Activated CD8-positive, alpha-beta memory T cell treated with anti-CD3 and anti-CD28 coated beads, Interleukin-2, amount 50 U/mL, for 48 hours (primary cell): Measurements from ENCODE around the gene CLCN5.

Experiments used
- DNase-seq: peaks from one replicate; pipeline ENCODE4 v3.0.0-alpha.2; 2020

The CLCN5 gene

DNA sequence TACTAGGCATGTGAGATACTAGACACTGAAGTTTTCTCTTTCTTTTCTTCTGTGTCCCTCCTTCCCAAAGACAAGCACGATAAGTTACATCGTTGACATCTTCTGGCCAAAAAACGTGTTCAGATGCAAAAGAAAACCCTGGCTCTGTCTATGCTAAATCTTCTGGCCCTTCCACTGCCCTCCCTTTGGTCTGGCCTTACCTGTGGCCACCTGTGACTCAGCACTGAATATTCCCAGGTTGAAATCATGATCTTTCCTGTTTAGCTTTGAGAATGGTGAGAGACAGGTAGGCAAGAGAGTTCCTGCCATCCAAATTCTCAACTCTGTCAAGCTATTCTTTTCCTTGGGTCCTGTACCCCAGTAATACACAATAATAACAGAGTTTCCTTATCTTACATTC is 12.3 kb downstream of the CLCN5 start:
- no peak for DNase-seq

DNA sequence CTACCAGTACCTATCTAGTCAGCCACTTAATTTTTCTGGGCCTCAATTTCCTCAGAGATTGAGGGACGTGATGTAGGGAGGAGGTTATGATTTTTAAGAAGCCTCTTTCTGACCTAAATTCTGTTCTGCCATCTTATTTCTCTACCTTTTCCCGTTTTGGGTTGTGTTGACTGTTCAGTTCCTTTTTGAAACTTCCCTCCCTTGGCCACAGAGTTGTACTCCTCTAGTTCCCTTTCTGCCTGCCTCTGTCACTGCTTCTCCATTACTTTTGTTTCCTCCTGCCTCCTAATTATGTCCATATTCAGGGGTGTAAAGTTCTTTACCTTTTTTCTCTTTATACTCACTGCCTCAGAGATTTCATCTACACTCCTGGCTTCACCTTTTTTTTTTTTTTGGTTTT is 25.4 kb downstream of the CLCN5 start:
- no peak for DNase-seq

DNA sequence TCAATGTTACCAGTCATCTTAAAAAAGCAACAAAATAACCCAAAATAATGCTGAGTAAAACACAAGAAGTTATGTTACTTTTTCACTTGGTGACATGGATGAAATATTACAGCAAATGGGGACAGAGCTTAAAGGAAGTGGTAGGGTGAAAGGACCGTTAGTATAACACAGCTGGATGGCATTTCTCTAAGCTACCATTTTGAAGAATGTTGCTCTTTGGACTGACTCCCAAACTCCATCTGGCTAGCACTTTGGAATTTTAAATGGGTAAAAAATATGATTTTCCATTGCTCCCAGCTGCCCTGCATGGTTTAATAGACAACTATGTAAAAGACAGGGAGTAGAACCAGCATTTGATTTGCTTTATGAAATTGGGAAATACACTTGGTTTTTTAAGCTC is 27.6 kb downstream of the CLCN5 start:
- DNase-seq, result no peak

DNA sequence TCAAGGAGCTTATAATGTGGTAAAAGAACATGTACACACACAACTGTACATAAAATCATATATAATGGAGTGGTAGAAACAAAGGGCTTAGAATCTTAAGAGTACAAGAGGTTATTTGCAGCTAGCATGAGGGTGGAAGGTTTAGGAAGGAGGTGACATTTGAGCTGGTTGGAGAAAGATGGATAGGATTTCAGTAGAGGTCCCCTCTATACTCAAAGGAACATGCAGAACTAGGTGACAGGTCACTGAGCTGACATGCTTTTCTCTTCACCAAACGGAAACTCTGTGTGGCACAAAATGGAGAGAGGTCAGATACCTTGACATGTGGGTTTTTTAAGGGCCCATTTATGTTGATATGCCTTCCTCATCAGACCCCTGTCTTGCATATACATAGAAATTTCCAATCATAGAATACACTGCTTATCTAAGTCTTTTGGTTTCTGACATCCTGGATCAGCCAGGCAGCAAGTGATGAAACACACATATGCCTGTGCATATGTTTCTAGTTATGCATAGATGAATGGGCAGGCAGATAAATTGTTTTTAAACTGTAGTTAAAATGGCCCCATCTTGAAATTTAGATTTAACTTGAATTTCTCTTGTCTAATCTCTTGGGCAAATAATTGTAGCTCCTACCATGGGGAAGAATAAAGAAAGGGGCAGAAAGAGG is 29.3 kb downstream of the CLCN5 start:
- no peak for DNase-seq

DNA sequence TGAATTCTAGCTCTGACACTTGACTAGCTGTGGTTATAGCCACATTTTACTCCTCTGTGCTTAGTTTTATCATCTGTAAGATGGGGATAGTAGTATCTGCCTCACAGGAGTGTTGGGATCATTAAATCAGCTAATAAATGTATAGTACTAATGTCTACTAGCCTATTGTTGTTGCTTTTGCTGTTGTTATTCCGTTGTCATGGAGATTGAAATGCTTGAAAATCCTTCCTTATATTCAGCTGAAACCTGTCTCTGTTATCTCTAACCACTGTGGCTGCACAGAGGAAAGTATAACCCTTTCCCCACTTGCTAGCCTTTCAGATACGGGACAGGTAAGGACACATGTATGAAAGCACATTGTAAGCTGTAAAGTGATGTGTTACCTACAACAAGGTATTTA is 33.9 kb downstream of the CLCN5 start:
- DNase-seq, result no peak

DNA sequence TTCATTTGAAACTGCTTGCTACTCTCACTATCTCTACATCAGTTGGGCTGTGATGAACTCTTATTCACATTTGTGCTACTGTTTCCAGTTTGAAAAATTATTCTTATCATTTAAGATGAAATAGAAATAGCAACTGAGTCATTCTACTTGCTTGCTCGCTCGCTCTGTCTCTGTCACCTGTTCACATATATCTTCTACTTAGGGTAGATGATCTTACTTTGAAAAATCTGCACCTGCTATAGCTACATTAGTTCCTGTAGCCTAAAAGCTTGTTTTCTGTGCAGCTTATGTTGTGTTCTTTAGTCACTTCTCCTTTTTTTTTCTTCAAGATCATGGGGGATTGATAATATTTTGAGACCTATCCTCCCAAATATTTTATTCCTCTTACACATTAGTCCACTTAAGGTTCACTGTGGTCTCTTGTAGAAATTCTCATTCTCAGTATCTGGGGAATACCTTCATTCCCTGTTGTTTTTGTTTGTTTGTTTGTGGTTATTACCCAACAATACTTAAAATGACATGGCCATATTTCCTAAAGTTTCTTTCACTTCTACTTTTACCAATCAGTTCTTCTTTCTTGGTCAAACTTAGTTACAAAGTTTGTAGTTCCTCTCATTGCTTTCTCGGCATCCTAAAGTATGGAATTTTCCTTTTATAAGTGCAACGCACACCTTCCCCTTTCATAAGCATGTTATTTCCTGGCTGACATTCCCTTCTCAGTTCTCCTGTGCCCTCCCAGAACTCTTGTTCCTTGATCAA is 36.5 kb downstream of the CLCN5 start:
- DNase-seq, result no peak

DNA sequence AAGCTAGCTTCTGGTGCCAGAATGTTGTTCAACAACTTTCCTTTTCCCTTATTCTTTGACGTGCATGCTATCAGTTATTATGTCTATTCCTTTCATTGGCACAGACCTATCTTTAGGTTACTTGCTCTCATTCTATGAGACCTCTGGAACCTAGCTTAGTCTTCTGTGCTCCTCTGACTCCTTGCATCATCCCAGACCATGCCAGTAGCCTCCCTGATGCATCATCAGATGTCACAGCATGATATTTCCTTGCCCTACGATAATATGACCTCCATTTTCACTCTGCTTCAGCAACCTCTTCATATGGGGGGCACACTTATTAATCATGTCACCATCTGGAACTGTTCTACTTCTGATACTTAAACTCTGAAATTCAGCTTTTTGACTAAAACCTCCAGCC is 37.2 kb downstream of the CLCN5 start:
- no peak for DNase-seq

DNA sequence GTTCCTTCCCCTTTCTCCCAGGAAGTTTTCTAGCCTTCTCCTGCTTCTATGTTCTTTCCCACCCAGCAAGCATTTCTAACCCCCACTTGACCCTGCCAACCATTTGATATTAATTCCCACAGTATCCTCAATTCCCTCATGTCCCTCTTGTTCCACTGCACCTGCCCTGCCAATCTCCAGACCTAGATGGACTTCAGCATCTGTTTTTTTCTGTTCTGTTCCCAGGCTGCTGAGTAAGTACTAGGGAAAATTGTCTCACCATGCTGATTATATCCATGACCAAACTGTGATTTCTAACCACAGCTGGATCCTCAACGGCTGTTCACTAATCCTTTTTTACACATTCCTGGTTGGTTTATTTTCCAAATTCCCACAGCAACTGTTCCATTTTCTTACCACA is 37.7 kb downstream of the CLCN5 start:
- DNase-seq, result no peak

DNA sequence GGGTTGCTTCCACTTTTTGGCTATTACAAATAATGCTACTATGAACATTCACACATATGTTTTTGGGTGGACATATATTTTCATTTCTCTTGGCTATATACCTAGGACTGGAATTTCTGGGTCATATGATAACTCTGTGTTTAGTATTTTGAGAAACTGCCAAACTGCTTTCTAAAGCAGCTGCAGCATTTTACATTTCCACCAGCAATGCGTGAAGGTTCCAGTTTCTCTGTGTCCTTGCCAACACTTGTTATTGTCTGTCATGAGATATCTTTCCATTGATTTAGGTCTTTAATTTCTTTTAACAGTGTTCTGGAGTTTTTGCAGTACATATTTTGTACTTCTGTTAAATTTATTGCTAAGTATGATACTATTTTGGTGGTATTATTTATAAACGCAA is 48.3 kb downstream of the CLCN5 start:
- no peak for DNase-seq

DNA sequence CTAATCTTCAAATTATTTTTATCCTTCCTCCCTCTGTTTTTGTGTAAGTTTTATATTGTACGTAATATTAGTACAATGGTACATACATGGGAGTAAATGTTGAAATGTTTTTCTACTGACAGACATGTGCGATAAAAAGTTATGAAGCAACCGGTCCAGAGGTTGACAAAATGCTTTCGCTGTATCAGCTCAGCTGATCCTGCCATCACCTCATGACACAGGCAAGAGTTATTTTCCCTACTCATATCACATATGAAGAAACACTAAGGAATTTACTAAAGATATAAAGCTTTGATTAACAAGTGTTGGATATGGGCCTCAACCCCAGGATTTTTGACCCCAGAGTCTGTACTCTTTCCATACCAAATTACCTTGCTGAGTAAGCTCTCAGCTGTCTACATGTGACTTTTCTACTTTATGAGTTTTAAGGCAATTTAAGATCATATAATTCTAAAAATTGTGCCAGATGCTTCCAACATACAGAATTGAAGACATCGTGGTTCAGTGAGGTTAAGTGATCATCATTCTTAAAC is 50.0 kb downstream of the CLCN5 start:
- no peak for DNase-seq

DNA sequence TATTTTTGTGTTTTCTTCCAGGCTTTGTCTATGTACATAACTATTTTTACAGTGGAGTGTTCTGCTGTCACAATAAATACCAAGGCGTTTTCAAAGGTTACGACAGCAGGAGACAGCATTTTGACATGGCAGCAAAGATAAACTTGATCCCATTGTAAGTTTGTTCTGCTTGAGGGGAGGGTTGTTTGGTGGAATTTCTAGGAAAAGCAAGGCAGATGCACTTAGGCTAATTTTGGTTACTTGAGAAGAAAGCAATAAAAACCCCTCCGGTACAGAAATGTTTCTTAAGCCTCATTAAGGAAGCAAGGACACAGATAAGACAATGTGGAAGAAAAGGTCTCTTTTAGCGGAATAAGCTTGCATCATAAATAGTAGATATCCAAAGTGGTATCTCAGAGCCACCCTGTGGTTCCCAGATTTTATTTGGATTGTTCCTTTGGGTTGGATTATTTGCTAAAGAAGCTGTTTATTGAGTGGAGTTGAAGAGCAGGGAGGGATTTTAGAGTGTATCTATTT is 54.3 kb downstream of the CLCN5 start:
- no peak for DNase-seq

DNA sequence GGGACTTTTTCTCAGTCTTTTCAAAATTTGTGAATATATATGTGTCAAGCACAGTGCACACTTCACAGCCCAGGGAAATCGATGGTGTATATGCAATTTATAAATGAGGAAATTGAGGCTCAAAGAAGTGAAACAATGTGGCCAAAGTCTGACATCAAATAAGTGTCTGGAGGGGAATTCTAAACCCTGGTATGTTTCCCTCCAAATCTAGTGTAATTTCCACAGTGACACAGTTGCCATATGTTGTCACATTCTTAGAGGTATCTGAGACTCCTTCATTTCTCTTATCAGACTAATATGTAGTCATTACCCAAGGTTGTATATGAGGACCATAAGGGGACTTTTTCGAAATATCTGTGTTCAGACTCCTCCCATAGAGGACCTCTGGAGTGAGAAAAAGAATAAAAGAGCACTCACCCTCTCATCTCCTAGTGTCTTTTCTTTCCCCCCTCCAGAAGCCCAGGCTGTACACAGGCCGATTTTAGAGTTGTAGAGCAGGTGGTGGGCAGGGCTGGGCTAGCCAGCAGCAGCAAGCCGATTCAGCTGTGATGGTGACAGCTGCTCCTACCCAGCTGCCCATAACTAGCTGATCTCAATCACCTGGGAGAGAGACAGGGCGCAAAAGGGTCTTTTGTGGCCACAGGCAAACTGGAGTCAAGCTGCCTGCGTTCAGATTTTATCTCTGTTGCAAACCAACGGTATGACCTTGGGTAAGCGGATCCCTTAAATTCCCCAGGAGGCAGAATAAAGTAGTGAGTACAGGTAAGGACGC is 55.1 kb downstream of the CLCN5 start:
- no peak for DNase-seq

DNA sequence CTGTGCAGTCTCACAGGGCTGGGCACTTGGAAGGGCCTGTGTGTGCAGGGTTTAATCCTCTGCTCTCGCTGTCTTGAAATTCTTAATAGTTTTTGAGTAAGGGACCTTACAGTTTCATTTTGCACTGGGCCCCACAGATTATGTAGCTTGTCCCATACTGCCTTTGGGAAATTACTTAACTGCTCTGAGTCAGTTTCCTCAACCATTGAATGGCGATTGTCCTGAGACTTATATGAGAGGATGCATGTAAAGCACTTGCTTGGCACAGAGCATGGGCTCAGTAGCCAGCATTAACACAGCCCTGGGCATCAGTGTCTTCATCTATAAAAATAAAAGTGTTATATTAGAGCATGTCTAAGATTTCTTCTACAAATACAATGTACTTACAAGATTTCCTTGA is 55.8 kb downstream of the CLCN5 start:
- no peak for DNase-seq

DNA sequence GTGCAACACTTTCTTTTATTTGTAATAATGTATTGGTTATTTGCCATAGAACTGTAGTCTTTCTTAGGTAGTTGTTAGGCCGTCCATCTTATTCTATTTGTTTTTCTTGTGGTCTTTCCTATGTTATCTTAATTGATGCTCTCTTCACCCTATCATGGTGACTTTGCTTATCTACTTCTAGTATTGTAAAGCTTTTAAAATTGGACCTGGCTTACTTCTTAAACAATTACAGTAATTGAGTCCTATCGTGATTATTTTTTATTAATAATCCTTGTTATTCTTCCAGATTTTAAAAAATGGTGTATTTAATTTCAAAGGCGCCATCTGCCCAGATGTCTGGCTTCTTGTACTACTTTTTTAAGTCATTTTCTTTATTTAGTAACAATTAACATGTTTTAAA is 63.7 kb downstream of the CLCN5 start:
- no peak for DNase-seq

DNA sequence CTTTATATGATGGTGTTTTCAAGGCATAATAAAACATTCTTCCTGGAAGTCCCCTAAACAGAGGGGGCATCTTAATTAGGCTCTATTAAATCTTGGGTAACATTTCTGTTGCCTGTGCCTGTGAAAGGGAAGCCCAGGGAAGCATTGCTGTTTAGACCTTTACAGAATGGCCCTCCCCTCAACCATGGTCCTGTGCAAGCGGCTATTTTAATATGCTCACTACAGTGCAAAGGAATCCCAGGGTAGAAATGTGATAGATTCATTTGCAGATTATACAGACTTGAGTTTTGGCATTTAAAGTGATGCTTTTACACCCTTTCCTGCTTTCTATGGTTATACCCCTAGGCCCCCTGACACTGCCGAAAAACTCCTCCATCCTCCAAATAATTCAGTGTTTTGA is 65.3 kb downstream of the CLCN5 start:
- no peak for DNase-seq

DNA sequence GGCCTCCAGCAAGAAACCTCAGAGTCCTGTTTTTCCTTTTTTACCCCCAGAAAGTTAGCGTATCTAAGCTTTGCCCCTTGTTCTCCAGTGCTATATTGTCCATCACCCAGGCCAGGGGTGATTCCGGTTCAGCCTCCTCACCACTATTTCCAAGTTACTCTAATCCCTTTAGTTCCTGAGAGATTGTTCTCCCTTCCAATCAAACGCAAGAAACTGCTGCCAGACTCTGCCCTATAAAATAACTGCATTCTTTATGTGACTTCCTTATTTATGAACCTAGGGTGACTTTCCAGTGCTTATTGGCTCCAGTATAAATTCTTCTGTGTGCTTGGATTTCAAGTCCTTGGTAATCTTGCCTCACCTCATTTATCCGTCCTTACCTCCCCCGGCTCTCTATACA is 65.7 kb downstream of the CLCN5 start:
- no peak for DNase-seq

DNA sequence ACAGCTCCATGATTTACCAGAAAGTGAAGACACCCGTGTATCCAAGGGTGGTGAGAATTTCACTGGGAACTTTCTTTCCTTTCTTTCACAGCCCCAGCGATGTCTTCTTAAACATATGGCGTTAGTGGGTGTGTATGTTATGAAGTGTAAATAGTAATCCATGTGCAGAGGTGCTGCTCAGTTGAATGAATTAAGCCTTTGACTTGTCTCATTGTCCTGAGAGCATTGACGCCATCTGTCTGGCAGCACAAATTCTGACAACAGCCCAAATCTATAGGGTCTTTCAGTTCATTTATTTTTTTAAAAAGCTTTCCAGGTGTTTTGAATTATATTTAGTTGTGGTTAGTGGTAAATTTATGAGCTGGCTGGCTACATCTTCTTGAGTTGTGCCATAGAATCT is 69.4 kb downstream of the CLCN5 start:
- no peak for DNase-seq

DNA sequence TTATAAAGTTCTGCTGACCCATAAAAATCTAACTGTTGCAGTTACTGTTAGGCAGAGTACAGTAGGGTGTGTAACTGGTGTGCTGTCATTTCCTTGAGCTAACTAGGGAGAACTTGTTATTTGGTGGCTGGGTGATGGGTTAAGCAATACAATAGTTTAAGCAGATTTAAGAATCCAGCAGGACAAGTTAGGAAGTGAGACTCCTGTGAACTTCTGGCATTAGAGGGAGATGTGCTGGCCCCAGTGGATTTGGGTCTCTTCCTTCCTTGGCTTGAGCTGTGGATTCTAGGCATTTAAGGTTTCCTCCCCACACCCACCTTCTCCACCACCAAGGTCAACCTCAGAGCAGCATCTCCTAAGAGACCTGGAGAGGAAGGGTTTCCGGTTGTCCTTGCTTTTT is 70.5 kb downstream of the CLCN5 start:
- no peak for DNase-seq

DNA sequence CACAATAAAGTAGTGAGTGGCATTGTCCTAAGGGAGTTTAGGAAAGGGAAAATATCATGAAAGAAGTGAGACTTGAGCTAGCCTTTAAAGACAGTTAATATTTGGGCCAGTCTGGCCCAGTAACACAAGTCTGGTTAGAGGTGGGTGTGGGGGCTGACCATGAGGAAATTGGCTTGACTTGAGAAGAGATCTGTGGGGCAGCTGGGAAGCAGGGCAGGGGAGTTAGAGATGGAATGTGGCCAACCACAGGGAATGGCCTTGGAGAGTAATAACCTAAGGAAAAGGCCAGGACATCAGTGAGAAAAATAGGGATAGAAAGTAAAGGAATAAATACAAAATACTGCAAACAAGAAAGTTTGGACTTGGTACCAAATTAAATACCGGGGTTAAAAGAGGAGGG is 71.3 kb downstream of the CLCN5 start:
- no peak for DNase-seq

DNA sequence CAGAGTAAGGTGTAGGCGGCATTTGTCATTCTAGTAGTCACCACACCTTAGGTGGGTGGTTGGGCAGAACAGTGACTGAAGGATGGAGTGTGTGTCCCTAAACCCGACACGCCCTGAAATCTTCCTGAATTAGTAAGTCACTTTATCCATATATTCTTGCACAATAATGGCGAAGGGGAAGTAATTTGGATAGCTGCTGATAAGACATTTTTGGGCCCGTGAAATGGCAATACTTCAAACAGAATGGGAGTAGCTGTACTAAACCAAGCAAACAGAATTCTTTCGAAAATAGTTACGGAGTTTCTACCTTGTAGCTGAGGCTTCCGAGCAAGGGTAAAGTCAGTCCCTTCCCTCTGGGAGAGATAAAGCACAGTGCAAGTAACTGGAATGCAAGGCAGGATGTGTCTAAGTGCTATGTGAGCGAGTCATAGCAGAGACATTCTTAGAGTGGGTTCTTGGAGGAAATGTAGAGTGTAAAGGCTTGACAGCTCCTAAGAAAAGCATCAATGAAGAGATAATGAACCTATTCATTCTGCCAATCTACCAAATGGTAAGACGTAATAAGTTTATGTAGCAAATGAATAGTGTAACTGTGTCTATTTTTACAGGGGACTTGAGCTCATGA is 72.8 kb downstream of the CLCN5 start:
- no peak for DNase-seq

DNA sequence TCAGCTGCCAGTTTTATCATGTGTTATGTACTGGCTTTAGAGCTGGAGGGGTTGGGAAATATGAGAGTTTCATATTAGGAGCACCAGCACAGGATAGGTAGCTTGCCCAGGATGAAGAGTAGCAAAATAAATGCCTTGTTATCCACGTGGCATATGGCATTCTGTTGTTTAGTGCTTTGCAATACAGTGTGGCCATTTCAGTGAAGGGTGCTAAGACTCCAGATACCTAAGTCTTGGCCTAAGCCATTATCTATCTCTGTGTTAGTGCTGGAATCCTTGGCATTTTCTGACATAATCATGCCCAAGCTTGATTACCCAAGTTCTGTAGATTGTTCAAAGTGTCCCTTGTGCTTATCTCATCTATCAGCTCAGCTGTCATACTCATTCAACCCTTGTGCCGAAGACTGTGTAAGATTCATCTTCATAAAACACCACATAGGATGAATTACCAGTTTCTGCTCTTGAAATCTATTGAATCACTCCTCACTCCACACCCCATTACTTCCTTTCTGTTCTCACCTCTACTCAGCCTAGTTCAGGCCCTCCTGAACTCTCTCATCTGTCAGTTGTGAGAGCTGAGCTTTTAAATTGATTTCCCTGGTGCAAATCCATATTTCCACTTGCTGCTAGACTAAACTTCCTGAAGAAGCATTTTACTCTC is 73.5 kb downstream of the CLCN5 start:
- no peak for DNase-seq

DNA sequence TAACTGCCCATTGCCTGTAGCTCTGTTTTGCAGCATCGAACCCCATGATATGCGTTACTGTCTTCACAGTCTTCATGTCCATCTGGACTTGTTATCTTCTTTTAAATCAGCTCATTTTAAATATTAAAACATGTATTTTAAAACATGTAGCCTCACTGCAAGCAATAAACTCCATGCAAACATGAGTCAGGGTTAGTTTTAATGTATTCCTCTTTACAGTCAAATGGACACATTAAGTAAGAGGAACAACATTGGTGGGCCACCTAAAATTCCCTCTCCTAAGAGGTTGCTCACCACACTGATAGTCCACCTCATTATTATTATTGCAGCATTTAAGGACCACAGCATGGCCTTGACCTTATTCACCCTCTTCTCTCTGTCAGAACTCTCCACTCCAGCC is 74.1 kb downstream of the CLCN5 start:
- no peak for DNase-seq

DNA sequence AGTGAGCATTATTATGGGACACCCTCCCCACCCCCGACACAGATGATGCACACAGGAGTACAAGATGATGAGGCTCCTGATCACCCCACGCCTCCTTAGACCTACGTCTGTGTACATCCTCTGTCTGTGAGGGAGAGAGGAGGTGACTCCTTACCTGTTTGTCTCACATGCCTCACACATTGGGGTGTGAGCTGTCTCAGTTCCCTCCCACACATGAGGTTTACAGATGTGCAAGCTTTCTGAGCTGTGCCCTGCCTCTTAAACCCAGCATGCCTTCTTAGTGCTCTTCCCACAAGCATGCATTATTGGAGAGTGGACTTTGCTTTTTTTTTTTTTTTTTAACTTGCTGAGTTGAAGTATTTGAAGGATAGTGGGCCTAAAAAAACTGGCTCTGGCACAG is 76.7 kb downstream of the CLCN5 start:
- no peak for DNase-seq
